ENCODE data around the gene STK11.

The STK11 gene

DNA sequence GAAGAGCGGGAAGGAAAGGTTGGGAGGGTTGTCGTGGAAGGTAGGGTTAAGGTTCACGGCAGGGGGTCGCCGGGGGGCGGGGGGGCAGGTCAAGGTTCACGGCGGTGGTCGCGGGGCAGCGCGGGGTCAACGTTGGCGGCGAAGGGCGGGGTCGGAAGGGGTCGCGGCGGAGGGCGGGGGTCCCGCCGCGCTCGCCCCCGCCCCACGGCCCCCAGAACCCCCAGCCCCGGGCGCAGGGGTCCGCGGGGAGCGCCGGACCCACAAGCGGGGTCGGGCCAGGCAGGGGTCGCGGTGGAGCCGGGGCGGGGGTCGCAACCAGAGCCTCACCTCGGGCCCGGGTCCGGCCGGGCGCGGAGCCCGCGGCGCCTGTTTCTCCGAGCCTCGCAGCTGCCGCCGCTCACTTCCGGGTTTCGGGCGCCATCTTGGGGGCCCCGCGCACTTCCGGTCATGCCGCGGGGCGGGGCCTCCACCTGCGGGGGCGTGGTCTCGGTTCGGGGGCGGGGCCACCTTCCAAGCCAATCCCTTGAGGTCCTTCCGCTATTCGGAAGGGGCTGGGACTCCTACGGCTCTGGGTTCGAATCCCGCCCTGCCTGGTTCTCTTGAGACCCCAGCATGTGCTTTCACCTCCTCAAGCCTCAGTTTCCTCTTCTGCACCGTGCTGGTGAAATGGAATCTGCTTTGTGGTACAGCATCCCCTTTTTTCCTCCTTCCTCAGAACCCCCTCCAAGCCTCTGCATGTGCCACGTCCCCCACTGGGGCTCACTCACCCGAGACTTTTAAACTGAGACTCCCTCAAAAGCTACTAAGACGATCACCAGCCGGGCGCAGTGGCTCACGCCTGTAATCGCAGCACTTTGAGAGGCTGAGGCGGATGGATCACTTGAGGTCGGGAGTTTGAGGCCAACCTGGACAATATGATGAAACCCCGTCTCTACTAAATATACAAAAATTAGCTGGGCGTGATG lies 31.5 kb upstream of the STK11 start, which contains the start of gene SBNO2:
SBNO2 (minus strand) TSS at position 424 of the 965 bp plus-strand sequence. CDS start 19,992 bp downstream, outside the sequence.
- no peak for TF ChIP-seq CTCF (IDR thresholded peaks at IDR 0.05; ENCODE audit: low read depth, low read length, missing control alignments)
- DNase-seq (ENCODE audit: low read depth), result peak; percentile 67
- H3K4me3 ChIP-seq (ENCODE audit: low read depth, low read length), result peak within 1 kb of the TSS; percentile 80
- in situ Hi-C loops (cut with HindIII; ENCODE audit: low sequenced_read_pairs), result no loop called here

GRCh38 chr19:1177322-1178114 lies 28.1 kb upstream of the STK11 start:
- in situ Hi-C loops (cut with HindIII; ENCODE audit: low sequenced_read_pairs), result no loop called here
- peak; percentile 88 for DNase-seq (ENCODE audit: low read depth)
- TF ChIP-seq CTCF (IDR thresholded peaks at IDR 0.05; ENCODE audit: low read depth, low read length, missing control alignments), result peak; percentile 31
- H3K4me3 ChIP-seq (ENCODE audit: low read depth, low read length), result no peak overlapping the region

- in situ Hi-C loops (cut with HindIII; ENCODE audit: low sequenced_read_pairs), result no loop called here
- TF ChIP-seq CTCF (IDR thresholded peaks at IDR 0.05; ENCODE audit: low read depth, low read length, missing control alignments), result no peak
- DNase-seq (ENCODE audit: low read depth), result no peak
- no peak overlapping the region for H3K4me3 ChIP-seq (ENCODE audit: low read depth, low read length)
Observed at GRCh38 chr19:1181606-1182005, 24.0 kb upstream of the STK11 start.

GRCh38 chr19:1182068-1182467 lies 23.5 kb upstream of the STK11 start:
- no peak overlapping the region for H3K4me3 ChIP-seq (ENCODE audit: low read depth, low read length)
- no peak for TF ChIP-seq CTCF (IDR thresholded peaks at IDR 0.05; ENCODE audit: low read depth, low read length, missing control alignments)
- no peak for DNase-seq (ENCODE audit: low read depth)
- in situ Hi-C loops (cut with HindIII; ENCODE audit: low sequenced_read_pairs), result no loop called here

- no peak overlapping the region for H3K4me3 ChIP-seq (ENCODE audit: low read depth, low read length)
- TF ChIP-seq CTCF (IDR thresholded peaks at IDR 0.05; ENCODE audit: low read depth, low read length, missing control alignments), result no peak
- in situ Hi-C loops (cut with HindIII; ENCODE audit: low sequenced_read_pairs), result no loop called here
- no peak for DNase-seq (ENCODE audit: low read depth)
Observed at GRCh38 chr19:1182727-1183126, 22.9 kb upstream of the STK11 start.

- in situ Hi-C loops (cut with HindIII; ENCODE audit: low sequenced_read_pairs), result no loop called here
- DNase-seq (ENCODE audit: low read depth), result no peak
- no peak overlapping the region for H3K4me3 ChIP-seq (ENCODE audit: low read depth, low read length)
- TF ChIP-seq CTCF (IDR thresholded peaks at IDR 0.05; ENCODE audit: low read depth, low read length, missing control alignments), result no peak
Observed at GRCh38 chr19:1183543-1184172, 21.9 kb upstream of the STK11 start.
